H1 (cell line): ENCODE data around the gene CORIN. TPM values are rescaled to one million over a fixed set of nuclear protein-coding genes. Genes with fewer than 3 reads are reported as not detected.

ENCODE experiments used
- CTCF ChIA-PET: fragments of 300-600 bp; sonication (Branson Sonifier 250); formaldehyde crosslinking; loops from one replicate; lab custom pipeline; 2021; ENCODE audit not compliant: partially characterized antibody; lab: Charles Lee
- POLR2A ChIA-PET: fragments of 300-600 bp; sonication (Branson Sonifier 250); formaldehyde crosslinking; loops from one replicate; lab custom pipeline; 2021; ENCODE audit warnings: inconsistent platforms; ENCODE audit not compliant: partially characterized antibody; lab: Charles Lee
- DNase-seq, 2 experiments: peaks; one replicate each; pipeline versions ENCODE4 v3.0.0 to v3.0.0-alpha.2; 2010 to 2022; ENCODE audit warnings: low spot score in 2 of 2, low read depth in 1 of 2, mixed read lengths in 1 of 2
- FAIRE-seq: peaks from 2 replicates; lab custom pipeline; 2011; peaks lifted over from hg19 to GRCh38; lab: Jason Lieb, UNC
- H2AFZ ChIP-seq: 2 replicates; pipeline ENCODE4 v1.8.1; 2012; ENCODE audit warnings: low read length, inconsistent platforms
- H2AK5ac ChIP-seq: 2 replicates; pipeline ENCODE4 v1.6.1; 2013; ENCODE audit warnings: low read depth, low read length
- H2BK120ac ChIP-seq: replicated peaks from 2 replicates; pipeline ENCODE3; 2013; ENCODE audit warnings: low read depth, low read length, inconsistent platforms
- H2BK12ac ChIP-seq: 2 replicates; pipeline ENCODE4 v1.6.1; 2013; ENCODE audit warnings: low read depth, low read length
- H2BK15ac ChIP-seq: 2 replicates; pipeline ENCODE4 v1.6.1; 2013; ENCODE audit warnings: low read length
- H2BK20ac ChIP-seq: 2 replicates; pipeline ENCODE4 v1.6.1; 2013; ENCODE audit warnings: low read length
- H2BK5ac ChIP-seq: 2 replicates; pipeline ENCODE4 v1.6.1; 2013; ENCODE audit warnings: low read depth, low read length
- H3K14ac ChIP-seq: 2 replicates; pipeline ENCODE4 v1.6.1; 2013; ENCODE audit warnings: inconsistent platforms; ENCODE audit not compliant: insufficient read length
- H3K18ac ChIP-seq: 2 replicates; pipeline ENCODE4 v1.6.1; 2013; ENCODE audit warnings: low read length; ENCODE audit errors: extremely low read depth
- H3K23ac ChIP-seq: 2 replicates; pipeline ENCODE4 v1.6.1; 2013; ENCODE audit warnings: inconsistent platforms; ENCODE audit not compliant: insufficient read length
- H3K23me2 ChIP-seq: 2 replicates; pipeline ENCODE4 v1.6.1; 2013; ENCODE audit warnings: low read depth, low read length
- H3K27ac ChIP-seq: 2 replicates; pipeline ENCODE4 v1.6.1; 2011; ENCODE audit warnings: low read depth, low read length, inconsistent platforms
- H3K27me3 ChIP-seq, 4 experiments: replicated peaks in 1 of 4; 1 replicate in 1 of 4; 2 replicates in 3 of 4; pipeline versions ENCODE4 v1.6.1 to v1.8.1; 2011 to 2013; ENCODE audit warnings: low read length in 3 of 4, mild to moderate bottlenecking in 3 of 4, inconsistent platforms in 2 of 4, mixed read lengths in 2 of 4, moderate library complexity in 1 of 4; ENCODE audit not compliant: control insufficient read depth in 3 of 4, insufficient read depth in 3 of 4; ENCODE audit errors: extremely low read depth in 1 of 4
- H3K36me3 ChIP-seq, 4 experiments: 2 replicates each; pipeline versions ENCODE4 v1.6.1 to v1.8.1; 2011 to 2013; ENCODE audit warnings: mild to moderate bottlenecking in 4 of 4, low read length in 3 of 4, moderate library complexity in 2 of 4, control low read depth in 1 of 4, inconsistent platforms in 1 of 4; ENCODE audit not compliant: insufficient read depth in 4 of 4, control insufficient read depth in 2 of 4
- H3K4ac ChIP-seq: replicated peaks from 2 replicates; pipeline ENCODE3; 2013; ENCODE audit warnings: low read length, low read depth, mixed read lengths, inconsistent platforms; ENCODE audit not compliant: insufficient read length
- H3K4me1 ChIP-seq, 4 experiments: replicated peaks in 1 of 4; 1 replicate in 1 of 4; 2 replicates in 3 of 4; pipeline versions ENCODE4 v1.6.1 to v1.8.1; 2011 to 2013; ENCODE audit warnings: low read length in 3 of 4, inconsistent platforms in 2 of 4, mixed read lengths in 1 of 4; ENCODE audit not compliant: insufficient read depth in 4 of 4, control insufficient read depth in 3 of 4
- H3K4me2 ChIP-seq, 2 experiments: 2 replicates each; pipeline versions ENCODE4 v1.6.1 to v1.8.1; 2011 to 2013; ENCODE audit warnings: low read depth in 2 of 2, low read length in 2 of 2, control low read depth in 1 of 2, inconsistent platforms in 1 of 2, mild to moderate bottlenecking in 1 of 2; ENCODE audit not compliant: insufficient read depth in 1 of 2
- H3K4me3 ChIP-seq, 4 experiments: fragments of 200-600, 300-600 bp in 1 of 4; sonication (generic), shearing (Covaris generic), sonication (Bioruptor Twin) in 1 of 4; 2 replicates each; pipeline versions ENCODE4 v1.5.1 to v1.8.1; 2011 to 2016; ENCODE audit warnings: low read length in 4 of 4, low read depth in 3 of 4, control low read depth in 2 of 4, inconsistent platforms in 2 of 4, mild to moderate bottlenecking in 2 of 4, mixed read lengths in 1 of 4, moderate library complexity in 1 of 4; ENCODE audit not compliant: insufficient read depth in 2 of 4; ENCODE audit errors: extremely low read depth in 1 of 4
- H3K56ac ChIP-seq: replicated peaks from 2 replicates; pipeline ENCODE3; 2013; ENCODE audit warnings: low read depth, mild to moderate bottlenecking, mixed read lengths, low read length, inconsistent platforms; ENCODE audit not compliant: insufficient read length
- H3K79me1 ChIP-seq: 2 replicates; pipeline ENCODE4 v1.6.1; 2013; ENCODE audit warnings: low read depth, low read length, control low read depth
- H3K79me2 ChIP-seq, 2 experiments: 2 replicates each; pipeline versions ENCODE4 v1.6.1 to v1.8.1; 2012 to 2013; ENCODE audit warnings: low read length in 2 of 2, mild to moderate bottlenecking in 2 of 2, inconsistent platforms in 1 of 2; ENCODE audit not compliant: insufficient read depth in 2 of 2, control insufficient read depth in 1 of 2
- H3K9ac ChIP-seq, 4 experiments: replicated peaks in 1 of 4; 1 replicate in 1 of 4; 2 replicates in 3 of 4; pipeline versions ENCODE4 v1.6.1 to v1.8.1; 2011 to 2013; ENCODE audit warnings: low read depth in 3 of 4, low read length in 3 of 4, control low read depth in 2 of 4, mild to moderate bottlenecking in 2 of 4, moderate library complexity in 2 of 4, inconsistent platforms in 1 of 4; ENCODE audit errors: extremely low read depth in 1 of 4
- H3K9me3 ChIP-seq, 2 experiments: 2 replicates each; pipeline versions ENCODE4 v1.6.1 to v1.8.1; 2012 to 2013; ENCODE audit warnings: mild to moderate bottlenecking in 2 of 2, moderate library complexity in 2 of 2, control low read depth in 1 of 2, inconsistent platforms in 1 of 2, low read depth in 1 of 2, low read length in 1 of 2, mixed read lengths in 1 of 2; ENCODE audit not compliant: insufficient read depth in 2 of 2
- H4K20me1 ChIP-seq, 2 experiments: replicated peaks in 1 of 2; 2 replicates each; pipeline versions ENCODE3 to v1.8.1; 2011 to 2013; ENCODE audit warnings: inconsistent platforms in 2 of 2, low read length in 2 of 2, mild to moderate bottlenecking in 1 of 2; ENCODE audit not compliant: insufficient read depth in 2 of 2, control insufficient read depth in 1 of 2
- H4K5ac ChIP-seq: 2 replicates; pipeline ENCODE4 v1.6.1; 2013; ENCODE audit warnings: low read length, low read depth, mixed read lengths, inconsistent platforms; ENCODE audit not compliant: insufficient read length
- H4K8ac ChIP-seq: 2 replicates; pipeline ENCODE4 v1.8.0; 2013; ENCODE audit warnings: mild to moderate bottlenecking, moderate library complexity, low read length, inconsistent platforms; ENCODE audit not compliant: insufficient read depth; ENCODE audit errors: extremely low read depth
- H4K91ac ChIP-seq: replicated peaks from 2 replicates; pipeline ENCODE3; 2013; ENCODE audit warnings: low read length, mixed read lengths, inconsistent platforms; ENCODE audit not compliant: insufficient read length
- ATF3 ChIP-seq: IDR thresholded peaks from 2 replicates; pipeline ENCODE4 v1.6.1; 2011; ENCODE audit warnings: low read depth, mild to moderate bottlenecking, low read length; ENCODE audit not compliant: insufficient read depth
- CHD1 ChIP-seq: IDR thresholded peaks from 2 replicates; pipeline ENCODE4 v1.6.1; 2012; ENCODE audit warnings: low read depth, low read length, improper control_type of control experiment
- GTF2F1 ChIP-seq: IDR thresholded peaks from 2 replicates; pipeline ENCODE4 v1.6.1; 2012; ENCODE audit warnings: low read depth, low read length, improper control_type of control experiment, borderline replicate concordance
- MAX ChIP-seq: IDR thresholded peaks from 2 replicates; pipeline ENCODE4 v1.6.1; 2012; ENCODE audit warnings: inconsistent platforms
- RAD21 ChIP-seq, 2 experiments: IDR thresholded peaks in 1 of 2; conservative IDR thresholded peaks in 1 of 2; 2 replicates each; pipeline ENCODE4 v1.6.1; 2011; ENCODE audit warnings: low read depth in 2 of 2, low read length in 2 of 2, improper control_type of control experiment in 1 of 2, inconsistent platforms in 1 of 2, mild to moderate bottlenecking in 1 of 2, moderate library complexity in 1 of 2
- RFX5 ChIP-seq: IDR thresholded peaks from 2 replicates; pipeline ENCODE4 v1.6.1; 2011; ENCODE audit warnings: low read depth, low read length, improper control_type of control experiment, borderline replicate concordance
- WGBS, 2 experiments: shearing (Covaris generic) in 1 of 2; methylation state at CpG; one replicate each; pipeline versions ENCODE4 v1.1.6 to v1.1.7; 2013 to 2015; ENCODE audit warnings: low lambda C conversion rate in 2 of 2, mixed read lengths in 2 of 2, inconsistent platforms in 1 of 2, low coverage in 1 of 2, missing lambda C conversion rate in 1 of 2; ENCODE audit not compliant: insufficient replicate concordance in 2 of 2, insufficient coverage in 1 of 2, insufficient read length in 1 of 2; ENCODE audit errors: extremely low coverage in 1 of 2, missing lambda C conversion rate in 1 of 2; 5-methylcytosine and 5-hydroxymethylcytosine counted together
- polyA plus RNA-seq, 7 experiments: library from polyadenylated mRNA; depleted of rRNA in 3 of 7; stranded (reverse) in 5 of 7; unstranded in 2 of 7; fragments of >200 nt in 5 of 7; fragments of 200-250 nt in 2 of 7; gene quantifications; 1 replicate in 5 of 7; 2 replicates in 1 of 7; 4 replicates in 1 of 7; pipeline versions ENCODE4 v1.2.1 to v1.2.3, GENCODE V29; 2011 to 2013; ENCODE audit warnings: missing spikeins in 2 of 7, mixed read lengths in 2 of 7
- total RNA-seq: library from RNA; stranded (reverse); fragmentation: NEBNext Ultra II Directional; extraction: Animal tissue kit (Norgen Biotek cat#: 25700); gene quantifications from 2 replicates; pipeline ENCODE4 v1.2.1, GENCODE V29; 2021

CORIN gene
- total and polyA plus RNA-seq, 2 of the 8 experiments (the other 6 are each of a cell fraction or from before 2014, with no cell fraction given): 0.09 to 0.32 TPM

GRCh38 chr4:47830265-47831025, 7.4 kb downstream of the CORIN start:
- FAIRE-seq: no peak
- no peak overlapping the region for H3K9ac ChIP-seq
- H2BK5ac ChIP-seq: no peak overlapping the region
- H3K9me3 ChIP-seq: no peaks in the 10 kb centered on the region
- no peaks in the 10 kb centered on the region for H4K20me1 ChIP-seq
- H3K27ac ChIP-seq: no peak overlapping the region
- ChIA-PET CTCF (interaction anchor here (1.3 to 1.9 kb wide), 4 partner anchors 9 to 144 kb away, joined by 3 to 12 read pairs (median 6); no protein-coding TSS in a partner anchor), POLR2A (no interaction called here)
- H3K79me1 ChIP-seq: no peaks in the 10 kb centered on the region
- 87% methylated on average over 3 of the region's 3 CpGs; no CpG with 5 or more reads in 1 of the 2 experiments for WGBS, 2 experiments
- no peak overlapping the region for H2BK15ac ChIP-seq
- H3K23ac ChIP-seq: no peak overlapping the region
- H4K8ac ChIP-seq: no peak overlapping the region
- H3K4me2 ChIP-seq: no peak overlapping the region
- no peaks in the 10 kb centered on the region for H3K36me3 ChIP-seq
- no peak overlapping the region for H4K91ac ChIP-seq
- no peak overlapping the region for H2AK5ac ChIP-seq
- 0 out of 7 replicates have a peak, but pooled peaks cover 0 to under 1% (median 0%) of the 10 kb centered on the region in 4 experiments for H3K27me3 ChIP-seq
- H3K4ac ChIP-seq: no peak overlapping the region
- H2BK12ac ChIP-seq: no peak overlapping the region
- TF ChIP-seq ATF3 (no peak), RAD21 (IDR thresholded peaks at IDR 0.05 in 1 of 2, conservative IDR thresholded peaks at IDR 0.05 in 1 of 2; ENCODE audit: low read depth in 2 of 2, low read length in 2 of 2) (no peak), GTF2F1 (no peak), RFX5 (no peak), CHD1 (no peak), MAX (no peak)
- H3K14ac ChIP-seq: no peak overlapping the region
- H2AFZ ChIP-seq: no peak overlapping the region
- DNase-seq: no peak
- no peaks in the 10 kb centered on the region for H3K23me2 ChIP-seq
- H3K4me3 ChIP-seq: no peak overlapping the region
- H2BK120ac ChIP-seq: no peak overlapping the region
- H4K5ac ChIP-seq: no peak overlapping the region
- no peaks in the 10 kb centered on the region for H3K79me2 ChIP-seq
- no peak overlapping the region for H2BK20ac ChIP-seq
- H3K4me1 ChIP-seq: peaks cover 0 to 2% (median 0%) of the 10 kb centered on the region in 4 experiments; a peak in 2 of 7 replicates
- H3K56ac ChIP-seq: no peak overlapping the region
- no peak overlapping the region for H3K18ac ChIP-seq
